NCI-H226 (cell line): Measurements from ENCODE around the gene IL18BP.

Experiments
- DNase-seq: peaks from one replicate; pipeline ENCODE4 v3.0.0-alpha.2; 2015

The IL18BP gene

DNA sequence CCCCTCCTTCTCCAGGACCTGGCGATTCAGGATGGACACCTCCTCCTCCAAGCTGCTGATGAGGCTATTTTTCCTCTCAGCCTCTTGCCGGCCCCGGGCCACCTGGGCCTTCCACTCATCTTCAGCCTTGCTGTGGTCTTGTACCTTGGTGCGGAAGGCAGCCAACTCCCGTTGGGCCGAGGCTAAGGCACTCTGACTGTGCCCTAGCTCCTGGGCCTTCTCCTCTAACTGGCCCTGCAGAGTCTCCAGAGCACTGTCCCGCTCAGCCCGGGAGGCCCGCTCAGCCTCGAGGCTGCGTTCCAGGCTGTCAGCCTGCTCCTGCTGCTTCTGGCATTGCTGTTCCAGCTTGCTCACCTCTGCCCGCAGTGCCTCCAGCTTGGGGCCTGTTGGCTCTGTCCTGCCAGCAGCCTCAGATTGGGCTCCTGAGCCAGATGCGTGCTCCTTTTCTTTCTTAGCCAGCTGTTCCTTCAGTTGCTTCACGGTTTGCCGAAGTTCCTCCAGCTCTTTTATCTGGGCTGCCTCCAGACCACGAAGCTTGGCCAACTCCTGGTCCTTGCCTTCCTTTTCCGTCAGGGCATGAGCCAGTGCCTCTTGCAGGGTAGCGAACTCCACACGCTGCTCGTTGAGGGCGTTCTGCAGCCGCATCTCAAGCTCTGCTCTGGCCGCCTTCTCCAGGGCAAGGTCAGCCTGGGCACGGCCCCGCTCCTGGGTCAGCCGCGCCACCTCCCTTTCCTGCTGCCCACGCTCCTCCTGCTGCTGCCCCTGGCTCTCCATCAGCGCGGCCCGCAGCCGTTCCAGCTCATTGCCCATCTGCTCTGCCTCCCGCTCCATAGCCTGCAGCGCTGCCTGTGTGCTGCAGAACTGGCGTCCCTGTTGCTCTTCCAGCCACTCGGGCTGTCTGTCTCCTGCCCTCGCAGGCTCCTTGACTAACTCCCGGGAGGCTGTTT, 15.3 kb downstream of the IL18BP start:
- no peak for DNase-seq

DNA sequence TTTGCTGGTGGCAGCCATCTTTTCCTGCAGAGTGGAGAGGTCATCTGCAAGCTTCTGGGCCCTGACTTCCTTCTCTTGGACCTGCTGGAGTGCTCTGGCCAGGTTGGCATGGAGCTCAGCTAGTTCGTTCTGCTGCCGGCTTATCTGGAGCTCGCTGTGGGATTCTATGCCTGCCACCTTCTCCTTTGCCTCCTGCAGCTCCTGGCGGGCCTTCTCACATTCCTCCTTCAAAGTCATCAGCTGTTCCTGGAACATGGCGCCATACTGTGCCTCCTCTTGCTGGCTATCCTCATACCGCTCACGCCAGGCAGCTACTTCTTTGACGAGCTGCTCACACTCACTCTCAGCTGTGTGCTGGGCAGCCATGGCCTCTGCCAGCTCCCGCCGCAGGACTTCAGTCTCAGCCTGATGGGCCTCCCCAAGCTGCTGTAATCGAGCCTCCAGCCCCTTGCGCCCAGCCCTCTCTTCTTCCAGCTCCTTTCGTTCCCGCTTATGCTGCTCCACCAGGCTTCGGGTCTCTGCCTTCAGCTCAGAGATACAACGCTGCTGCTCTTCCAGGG, 16.1 kb downstream of the IL18BP start:
- DNase-seq, result no peak

DNA sequence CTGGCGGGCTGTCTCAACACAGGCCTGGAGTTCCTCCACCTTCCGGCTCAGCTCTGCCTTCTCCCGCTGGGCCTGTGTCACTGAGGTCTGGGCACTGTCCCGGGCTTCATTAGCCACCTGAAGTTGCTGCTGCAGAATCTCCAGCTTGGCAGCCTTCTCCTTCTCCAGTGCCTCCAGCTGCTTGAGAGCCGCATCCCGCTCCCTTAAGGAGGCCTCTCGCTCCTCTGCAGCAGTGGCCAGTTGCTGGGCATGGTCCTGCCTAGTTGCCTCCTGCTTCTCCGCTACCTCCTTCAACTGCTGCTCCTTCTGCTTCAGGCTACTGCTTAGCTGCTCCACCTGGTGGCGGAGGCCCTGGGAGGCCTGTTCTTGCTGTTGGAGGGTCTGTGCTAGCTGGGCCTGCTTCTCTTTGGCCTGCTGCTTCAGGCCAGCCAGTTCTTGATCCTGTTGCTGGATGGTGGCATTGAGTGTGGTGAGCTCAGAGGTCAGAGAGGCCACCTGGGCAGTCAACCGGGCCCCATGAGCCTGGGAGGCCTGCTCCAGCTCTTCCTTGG, 16.9 kb downstream of the IL18BP start:
- DNase-seq, result no peak

DNA sequence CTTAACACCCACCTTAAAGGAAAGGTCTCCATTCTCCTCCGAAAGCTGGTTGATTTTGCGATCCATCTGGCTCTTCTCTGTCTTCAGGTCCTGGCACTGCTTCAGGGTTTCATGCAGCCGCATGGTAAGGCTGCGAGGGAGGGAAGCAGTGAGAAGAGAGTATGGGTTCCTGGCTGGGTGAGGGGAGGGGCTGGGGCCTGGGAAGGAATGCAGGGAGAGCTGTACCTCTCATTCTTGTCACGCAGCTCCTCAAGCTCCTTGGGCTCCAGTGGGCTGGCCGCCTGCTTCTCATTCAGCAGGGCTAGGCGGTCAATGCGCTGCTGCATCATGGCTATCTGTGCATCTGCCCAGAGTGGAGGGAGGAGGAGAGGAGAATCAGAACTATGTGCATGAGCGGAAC, 19.5 kb downstream of the IL18BP start:
- DNase-seq, result no peak

DNA sequence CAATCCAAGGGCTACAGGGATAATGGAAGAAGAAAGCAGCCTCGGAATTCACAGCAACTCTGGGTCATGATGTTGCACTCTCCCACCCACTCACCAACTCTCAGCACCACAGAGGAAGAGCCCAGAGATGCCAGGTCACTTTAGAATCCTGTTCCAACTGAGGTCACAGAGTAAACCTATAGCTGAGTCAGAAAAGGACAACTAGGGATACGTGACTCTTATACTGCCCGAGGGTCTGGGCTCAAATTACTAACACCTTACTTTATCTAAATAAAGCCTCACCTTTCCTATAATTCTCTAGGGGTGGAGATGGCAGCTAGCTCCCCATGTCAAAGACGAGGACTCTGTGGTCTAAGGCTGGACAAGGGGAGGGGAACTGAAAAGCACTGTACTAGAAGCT, 24.6 kb downstream of the IL18BP start:
- DNase-seq, result no peak

DNA sequence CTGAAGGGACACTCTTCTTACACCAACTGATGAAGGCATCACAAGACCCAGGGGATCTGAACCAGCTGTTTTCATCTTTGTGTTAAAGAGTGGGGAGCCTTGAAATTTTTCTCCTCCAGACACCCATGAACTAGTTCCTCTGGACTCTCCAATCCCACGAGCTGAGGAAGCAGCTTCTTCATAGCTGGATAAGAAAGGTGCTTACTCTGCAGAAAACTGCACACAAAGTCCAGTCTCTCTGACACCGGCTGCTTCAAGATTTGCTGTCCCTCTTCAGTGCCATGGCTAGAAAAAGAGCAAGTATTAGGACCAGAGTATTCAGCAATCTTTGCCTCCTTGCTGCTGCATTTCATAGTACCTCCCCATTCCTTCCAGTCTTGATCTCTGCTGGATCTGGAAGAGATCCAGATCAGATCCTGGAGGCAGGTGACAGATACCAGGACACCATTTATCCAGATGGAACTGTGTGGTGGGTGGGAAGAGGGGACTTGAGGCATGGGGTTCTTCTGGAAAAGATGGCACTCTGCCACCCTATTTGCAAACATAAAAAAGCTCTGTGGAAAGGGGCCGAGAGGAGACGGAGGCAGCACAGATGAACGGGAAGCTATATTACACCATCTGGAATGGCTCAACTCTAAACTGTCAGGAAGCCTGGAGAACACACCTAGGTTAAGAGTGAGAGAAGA, 25.5 kb downstream of the IL18BP start:
- DNase-seq, result no peak

DNA sequence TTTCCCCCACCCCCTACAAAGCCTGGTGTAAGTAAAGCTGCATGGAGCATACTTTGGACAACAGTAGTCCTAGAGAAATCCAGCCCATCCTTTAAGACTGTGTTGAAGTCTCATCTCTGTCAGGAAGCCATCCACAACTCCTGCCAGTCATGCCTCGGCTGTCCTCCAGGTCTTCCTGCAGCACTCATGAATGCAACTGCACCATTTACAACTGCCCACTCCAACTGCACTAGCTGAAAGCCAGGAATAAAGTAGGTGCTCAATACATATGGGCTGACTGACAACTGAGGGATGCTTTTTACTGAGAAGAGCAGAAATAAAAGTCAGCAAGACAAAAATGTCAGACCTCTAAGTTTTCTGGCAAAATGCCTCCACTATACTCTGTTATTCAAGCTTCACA, 27.4 kb downstream of the IL18BP start:
- DNase-seq, result no peak

DNA sequence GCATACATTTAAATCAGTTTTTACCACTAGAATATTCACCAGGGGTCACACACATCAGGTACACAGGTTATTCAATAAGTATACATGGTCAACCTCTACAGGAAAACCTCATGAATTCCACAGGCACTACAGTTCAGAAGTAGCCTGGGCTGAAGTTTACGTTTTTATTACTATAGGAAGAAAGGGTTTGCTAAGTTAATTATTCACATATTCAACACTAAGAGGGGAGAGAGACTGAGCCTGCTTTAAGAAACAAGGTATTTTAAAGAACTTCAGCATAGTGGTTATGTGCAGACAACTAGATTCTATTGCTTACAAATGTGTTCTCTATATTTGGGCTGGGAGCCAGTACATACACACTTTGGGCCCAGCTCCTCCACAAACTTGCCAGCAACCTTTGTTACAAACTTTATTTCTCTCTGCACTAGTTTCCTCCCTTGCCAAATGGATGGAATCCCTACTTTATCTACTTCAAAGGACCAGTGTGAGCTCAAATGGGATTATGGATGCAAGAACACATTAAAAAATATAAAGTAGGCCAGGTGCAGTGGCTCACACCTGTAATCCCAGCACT, 31.9 kb downstream of the IL18BP start:
- no peak for DNase-seq

DNA sequence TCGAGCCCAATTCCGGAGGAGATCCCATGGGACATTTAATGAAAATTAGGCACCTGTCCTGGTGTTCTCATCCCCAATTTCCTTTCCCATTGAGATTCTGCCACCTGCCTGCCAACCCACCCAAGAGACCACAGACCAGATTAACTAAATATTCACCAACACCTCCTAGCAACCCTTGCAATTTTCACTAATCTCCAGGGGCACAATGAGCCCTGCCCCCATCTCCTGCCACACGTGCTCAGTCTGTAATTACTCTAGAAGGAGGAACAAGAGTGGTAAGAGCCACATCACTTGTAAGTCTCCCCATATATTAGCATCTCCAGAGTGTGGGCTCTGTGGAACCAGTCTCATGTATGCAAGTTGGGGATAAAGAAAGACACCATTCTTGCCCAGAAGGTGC, 38.0 kb downstream of the IL18BP start:
- no peak for DNase-seq

DNA sequence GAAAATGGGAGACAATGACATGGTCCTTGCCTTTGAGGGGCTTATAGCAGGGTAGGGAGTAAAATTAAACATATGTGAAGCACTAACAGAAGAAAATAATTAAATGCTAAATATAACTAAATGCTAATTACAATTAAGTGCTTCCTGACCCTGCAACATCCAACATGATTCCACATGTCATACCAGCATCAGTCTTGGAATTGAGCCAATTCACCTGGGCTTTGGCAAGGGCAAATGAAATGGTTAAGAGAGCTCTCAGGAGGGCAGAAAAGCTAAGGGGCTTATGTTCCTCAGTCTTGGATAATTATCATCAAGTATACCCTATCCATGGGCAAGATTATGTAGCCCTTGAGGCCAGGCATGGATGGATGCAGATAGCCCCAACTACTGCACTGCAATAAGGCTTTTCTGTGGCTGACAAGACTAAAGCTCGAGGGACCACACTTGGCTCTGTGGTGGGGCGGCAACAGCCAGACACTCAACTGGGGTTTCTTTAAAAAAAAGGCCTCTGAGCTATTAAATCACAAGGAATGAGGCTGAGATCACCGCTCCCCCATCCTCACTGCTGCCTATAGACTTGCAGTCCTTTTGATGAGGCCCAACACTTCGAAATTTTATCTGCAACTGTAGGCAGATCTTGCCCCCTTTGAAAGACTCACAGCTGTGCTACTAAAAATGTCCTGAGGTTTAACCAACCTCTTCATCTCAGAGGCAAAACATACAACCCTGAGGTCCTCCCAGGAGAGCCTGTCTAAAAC, 39.0 kb downstream of the IL18BP start:
- DNase-seq, result no peak

DNA sequence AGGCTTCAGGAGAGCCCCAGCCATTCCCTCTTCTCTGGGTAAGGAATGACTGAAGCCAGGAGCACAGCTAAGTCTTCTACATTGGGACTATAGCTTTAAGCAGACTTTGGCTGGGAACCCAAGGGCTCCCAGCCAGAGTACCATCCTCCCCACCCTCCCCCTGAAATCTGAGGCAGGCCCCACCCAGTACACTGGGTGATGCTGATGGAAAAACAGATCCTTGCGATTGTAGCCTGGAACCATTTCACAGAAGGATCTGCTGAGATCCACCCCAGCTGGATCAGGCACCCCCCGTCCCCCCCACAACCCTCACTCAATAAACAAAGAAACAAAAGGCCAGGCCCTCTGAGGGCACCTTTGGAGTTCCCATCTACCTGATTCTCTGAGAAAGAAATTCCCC, 39.8 kb downstream of the IL18BP start:
- DNase-seq, result peak; percentile 33

DNA sequence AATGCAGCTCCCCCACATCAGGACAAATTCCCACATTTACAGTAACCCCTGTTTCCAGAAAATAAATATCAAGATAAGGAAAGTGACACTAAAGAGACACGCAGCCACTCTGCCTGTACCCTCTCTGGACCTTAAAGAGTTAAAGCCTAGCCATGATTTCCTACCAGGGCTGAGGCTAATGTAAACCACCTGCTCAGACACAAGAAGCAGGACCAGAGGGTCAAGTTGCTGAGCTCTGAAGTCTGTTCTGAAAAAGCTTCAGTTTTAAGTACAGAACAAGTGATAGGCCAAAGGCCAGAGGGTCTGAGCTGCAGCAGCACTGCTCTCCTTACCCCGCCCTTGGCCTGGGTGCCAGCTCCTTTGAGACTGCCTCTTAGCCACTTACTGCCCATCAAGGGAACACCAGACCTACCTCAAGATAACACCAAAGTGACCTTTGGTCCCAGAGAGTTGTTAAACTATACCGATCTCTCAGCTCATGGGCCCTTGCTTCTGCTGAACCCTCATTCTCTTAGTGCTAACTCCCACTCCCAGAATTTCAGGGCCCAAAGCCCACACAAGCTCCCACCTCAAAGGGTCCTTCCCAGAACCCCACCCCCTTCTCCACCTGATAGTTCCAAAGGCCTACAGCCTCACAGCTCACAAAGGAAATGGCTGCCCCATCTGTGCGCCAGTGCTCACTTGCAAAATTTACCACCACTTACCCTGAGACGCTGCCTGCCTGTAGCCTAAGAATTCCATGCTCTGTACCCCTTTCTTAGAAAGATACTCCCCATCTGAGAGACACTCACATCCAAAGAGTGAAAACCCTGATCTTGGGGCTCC, 40.5 kb downstream of the IL18BP start:
- no peak for DNase-seq

DNA sequence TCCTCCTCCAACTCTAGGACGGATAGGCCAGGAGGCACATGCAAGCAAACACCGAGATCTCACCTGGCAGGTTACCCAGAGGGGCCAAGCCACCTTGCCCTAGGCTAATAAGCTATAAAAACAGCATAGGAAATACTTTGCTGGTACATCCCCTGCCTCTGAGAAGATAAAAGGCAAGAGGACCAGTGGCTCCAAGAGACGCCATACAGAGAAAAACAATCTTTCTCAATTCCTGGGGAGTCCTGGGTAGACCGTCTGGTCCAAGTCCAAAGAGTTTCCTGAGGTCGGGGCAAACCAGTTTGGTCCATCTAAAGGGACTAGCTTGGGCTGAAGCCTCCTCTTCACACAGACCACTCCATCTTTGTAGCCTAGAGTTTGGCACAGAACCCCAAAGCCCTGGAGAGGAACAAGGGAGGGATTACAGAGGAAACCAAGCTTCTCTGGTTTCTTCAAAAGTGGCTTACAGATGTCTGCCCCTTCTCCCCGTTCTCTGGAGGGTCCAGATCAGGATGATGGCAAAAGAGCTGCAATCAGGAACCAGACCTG, 41.2 kb downstream of the IL18BP start:
- DNase-seq, result no peak

DNA sequence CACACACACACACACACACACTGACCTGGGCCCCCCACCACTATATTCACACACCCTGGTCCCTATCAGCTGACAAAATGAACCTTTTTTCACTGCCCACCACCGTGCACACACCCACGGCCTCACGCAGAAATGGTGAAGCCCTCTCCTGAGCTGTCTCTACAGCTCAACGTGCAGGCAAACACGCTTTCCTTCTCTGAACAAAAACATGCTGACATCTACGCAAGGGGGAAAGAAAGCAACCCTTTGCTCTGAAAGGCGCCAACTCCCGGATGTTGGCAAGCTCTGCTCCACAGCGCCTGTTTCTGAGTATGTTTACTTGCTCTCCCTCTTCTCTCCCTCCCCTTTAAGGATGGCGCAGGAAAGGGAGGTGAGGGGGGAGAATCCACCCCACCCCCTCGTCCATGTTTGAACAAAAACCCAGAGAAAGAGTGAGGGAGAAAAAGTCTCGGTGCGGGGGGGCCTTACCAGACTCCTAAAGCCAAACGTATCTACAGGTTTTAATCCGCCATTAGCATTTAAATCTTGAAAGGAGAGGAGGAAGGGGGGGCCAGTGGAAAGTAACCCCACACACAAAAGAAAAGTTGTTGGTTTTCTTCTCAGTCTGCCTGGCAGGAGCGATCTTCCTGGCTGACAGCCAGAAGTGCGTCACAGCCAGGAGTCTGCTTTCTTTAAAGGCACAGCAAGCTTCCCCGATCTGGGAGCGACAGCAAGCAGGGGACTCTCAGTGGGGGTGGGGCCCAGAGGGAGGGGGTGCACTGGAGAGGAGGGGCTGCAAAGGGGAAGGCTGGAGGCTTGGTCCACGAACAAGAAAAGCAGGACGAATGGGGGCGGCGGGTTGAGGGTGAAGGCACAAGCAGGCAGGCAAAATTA, 42.0 kb downstream of the IL18BP start:
- DNase-seq, result peak; percentile 82

DNA sequence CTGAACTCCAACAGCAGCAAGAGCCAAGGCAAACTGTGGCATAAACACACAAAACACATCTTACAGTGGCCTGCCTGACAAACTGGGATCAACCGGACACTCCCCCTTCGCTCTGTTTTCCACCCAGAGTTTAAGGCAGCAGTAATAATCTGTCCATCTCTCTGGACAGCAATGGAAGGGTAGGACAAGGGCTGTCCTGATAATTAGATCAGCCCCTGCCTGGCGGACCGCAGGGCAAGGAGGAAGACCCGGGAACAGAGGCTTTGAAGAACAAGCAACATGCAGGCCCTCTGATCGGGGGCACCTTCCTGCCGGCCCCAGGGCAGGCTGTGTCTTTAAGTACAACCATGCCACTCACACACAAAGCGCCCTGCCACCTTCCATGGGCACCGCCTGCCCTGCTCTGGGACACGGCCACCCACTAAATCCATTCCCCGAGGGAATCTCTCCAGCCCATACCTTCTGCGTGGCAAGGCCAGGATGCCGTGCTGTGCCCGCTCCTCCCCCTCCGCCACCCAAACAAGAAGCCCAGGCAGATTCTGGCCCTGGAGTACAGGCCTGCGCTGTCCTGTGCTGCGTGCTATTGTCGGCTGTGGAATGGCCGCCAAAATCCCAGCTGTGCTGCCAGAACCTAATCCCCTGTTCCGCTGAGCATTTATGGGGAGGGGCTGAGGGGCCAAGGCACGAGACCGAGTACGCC, 42.8 kb downstream of the IL18BP start:
- no peak for DNase-seq

DNA sequence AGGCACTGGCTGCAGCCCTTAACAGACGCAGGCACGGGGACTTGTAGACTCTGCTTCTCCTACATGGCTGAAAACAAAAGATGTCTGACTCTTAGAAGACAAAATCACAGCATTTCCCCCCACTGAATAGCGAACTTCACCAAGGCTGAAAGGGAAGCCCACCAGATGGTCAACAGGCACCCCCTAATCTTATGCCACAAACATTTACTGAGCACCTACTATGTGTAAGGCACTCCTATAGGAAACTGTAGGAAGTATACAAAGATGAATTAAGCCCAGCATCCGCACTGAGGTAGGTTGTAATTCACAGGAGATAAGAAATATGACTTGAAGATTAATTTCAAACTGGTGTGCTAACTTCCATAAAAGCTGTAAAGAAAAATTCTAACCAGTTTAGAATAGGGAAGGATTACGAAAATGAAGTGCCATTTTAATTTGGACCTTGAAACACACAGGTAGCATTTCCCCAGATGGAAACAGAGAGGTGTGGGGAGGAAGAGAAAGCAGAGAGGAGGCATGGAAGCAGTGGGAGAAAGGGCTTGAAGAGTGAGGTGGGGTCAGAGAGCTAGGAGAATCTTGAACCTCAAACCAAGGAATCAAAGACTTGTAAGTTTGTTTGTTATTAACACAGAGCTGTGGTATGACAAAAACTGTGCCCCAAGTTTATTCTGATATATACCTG, 43.5 kb downstream of the IL18BP start:
- no peak for DNase-seq

DNA sequence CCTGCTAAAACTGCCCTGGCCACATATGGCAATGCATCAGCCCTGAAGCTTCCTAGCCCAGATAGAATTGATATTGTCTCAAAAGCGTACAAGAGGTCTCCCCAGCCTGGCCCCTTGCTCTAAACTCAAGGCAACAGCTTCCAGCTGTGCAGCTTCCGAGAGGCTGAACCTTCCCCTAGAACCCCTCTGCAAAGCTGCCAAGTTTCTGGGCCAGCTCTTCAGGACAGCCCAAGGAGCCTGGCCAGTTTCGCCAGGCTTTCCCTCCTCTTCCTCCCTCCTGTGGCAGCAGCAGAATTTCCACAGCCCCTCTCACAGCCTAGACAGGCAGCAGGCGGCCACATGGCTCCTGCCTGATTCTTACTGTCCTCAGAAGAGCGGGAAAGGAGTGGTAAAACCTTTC, 47.1 kb downstream of the IL18BP start:
- DNase-seq, result no peak

DNA sequence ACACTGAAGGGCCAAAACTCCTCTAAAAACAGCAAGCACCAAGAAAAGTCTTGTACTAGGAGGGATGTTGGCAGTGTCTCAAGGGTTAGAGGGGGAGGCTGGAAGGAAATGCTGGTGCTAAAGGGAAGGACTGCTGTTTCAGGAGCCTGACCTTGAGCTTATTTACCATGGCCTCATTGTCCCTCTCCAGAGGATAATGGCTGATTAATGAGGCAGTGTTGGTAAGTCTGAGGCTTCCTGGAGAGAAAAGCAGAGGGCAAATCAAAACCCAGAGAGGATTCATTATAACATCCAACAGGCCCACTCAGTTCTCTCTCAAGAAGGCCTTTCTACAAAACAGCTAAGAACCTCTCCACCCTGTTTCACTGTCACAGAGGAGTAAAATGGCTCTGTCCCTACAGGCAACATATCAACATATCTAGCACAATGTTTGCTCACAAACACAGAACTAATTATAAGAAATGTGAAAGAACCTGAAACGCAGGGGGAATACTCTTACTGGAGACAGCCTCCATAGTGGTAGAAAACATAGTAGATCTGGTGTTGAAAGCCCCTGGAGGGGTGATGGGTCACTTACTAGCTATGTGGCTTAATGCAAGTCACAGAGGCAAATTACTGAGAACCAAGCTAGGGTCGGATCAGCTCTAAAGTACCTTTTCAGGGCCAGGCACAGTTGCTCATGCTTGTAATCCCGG, 50.2 kb downstream of the IL18BP start:
- DNase-seq, result no peak
